Nephron progenitor cell (in vitro differentiated cells): ENCODE data around the gene PRICKLE1.

ENCODE experiments used
- DNase-seq: peaks from one replicate; pipeline ENCODE4 v3.0.0; 2021
- H3K27ac Mint-ChIP-seq: 2 replicates; pipeline ENCODE4 v1.8.0; 2021; ENCODE audit warnings: mild to moderate bottlenecking, moderate library complexity, mixed read lengths
- H3K27me3 Mint-ChIP-seq: 2 replicates; pipeline ENCODE4 v1.8.0; 2021; ENCODE audit warnings: mild to moderate bottlenecking, low read depth, mixed read lengths; ENCODE audit not compliant: poor library complexity
- H3K36me3 Mint-ChIP-seq: 2 replicates; pipeline ENCODE4 v1.8.0; 2021; ENCODE audit warnings: low read depth, mixed read lengths
- H3K4me1 Mint-ChIP-seq: 2 replicates; pipeline ENCODE4 v1.8.0; 2021; ENCODE audit warnings: mixed read lengths
- H3K4me3 Mint-ChIP-seq: 2 replicates; pipeline ENCODE4 v1.8.0; 2021; ENCODE audit warnings: mild to moderate bottlenecking, moderate library complexity, mixed read lengths
- H3K9me3 Mint-ChIP-seq: 2 replicates; pipeline ENCODE4 v1.8.0; 2021; ENCODE audit warnings: mild to moderate bottlenecking, moderate library complexity, mixed read lengths
- TF ChIP-seq, protein P1 (sequence below): fragments of 200-600 bp; sonication (generic); IDR thresholded peaks from 2 replicates; pipeline ENCODE4 v1.5.0; 2021; ENCODE audit warnings: antibody characterized with exemption

The PRICKLE1 gene

DNA sequence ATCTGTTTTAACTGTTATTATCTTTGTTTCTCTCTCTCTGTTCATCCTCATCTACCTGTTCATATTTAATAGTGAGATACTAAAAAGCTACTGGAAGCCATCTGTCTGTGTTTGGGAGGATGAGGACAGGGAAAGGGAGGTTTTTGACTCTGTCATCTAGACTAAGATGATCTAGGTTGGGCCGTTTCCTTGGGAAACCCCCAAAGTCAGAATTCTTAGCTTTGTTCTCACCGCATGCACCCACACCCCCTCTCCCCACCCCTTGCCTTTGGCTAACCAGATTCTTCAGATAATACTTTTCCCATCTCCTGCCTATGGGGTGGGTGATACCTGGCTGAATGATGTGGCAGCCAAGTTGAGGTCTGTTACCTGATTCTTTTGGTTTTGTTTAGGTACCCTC is 73.0 kb downstream of the PRICKLE1 start:
- H3K9me3 Mint-ChIP-seq, result peaks cover 17% of the 10 kb centered on the region

DNA sequence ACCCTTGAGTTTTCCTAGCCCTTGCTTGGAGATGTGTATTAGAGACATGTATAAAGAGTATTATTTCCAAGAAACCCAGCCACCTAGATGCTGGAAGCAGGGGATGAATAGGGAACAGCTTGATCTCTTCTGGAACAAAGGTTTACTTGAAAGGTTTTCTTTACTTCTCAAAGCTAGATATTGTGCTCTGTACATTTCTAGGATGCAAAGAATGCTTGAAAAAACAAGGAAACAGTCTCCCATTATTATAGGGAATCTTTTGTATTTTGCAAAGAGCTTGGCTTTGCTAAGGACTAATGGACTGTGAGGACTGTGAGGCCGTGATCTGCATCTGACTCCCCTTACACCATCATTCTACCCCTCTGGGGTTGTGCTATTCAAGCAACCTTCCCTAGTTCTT is 77.9 kb downstream of the PRICKLE1 start:
- Mint-ChIP-seq H3K9me3 (peaks cover 8% of the 10 kb centered on the region), H3K4me3 (no peak overlapping the region), H3K27me3 (no peaks in the 10 kb centered on the region), H3K36me3 (peaks cover 27% of the 10 kb centered on the region), H3K27ac (no peak overlapping the region), H3K4me1 (peaks cover 10% of the 10 kb centered on the region)
- TF ChIP-seq, protein P1, sequence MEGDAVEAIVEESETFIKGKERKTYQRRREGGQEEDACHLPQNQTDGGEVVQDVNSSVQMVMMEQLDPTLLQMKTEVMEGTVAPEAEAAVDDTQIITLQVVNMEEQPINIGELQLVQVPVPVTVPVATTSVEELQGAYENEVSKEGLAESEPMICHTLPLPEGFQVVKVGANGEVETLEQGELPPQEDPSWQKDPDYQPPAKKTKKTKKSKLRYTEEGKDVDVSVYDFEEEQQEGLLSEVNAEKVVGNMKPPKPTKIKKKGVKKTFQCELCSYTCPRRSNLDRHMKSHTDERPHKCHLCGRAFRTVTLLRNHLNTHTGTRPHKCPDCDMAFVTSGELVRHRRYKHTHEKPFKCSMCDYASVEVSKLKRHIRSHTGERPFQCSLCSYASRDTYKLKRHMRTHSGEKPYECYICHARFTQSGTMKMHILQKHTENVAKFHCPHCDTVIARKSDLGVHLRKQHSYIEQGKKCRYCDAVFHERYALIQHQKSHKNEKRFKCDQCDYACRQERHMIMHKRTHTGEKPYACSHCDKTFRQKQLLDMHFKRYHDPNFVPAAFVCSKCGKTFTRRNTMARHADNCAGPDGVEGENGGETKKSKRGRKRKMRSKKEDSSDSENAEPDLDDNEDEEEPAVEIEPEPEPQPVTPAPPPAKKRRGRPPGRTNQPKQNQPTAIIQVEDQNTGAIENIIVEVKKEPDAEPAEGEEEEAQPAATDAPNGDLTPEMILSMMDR, result no peak
- DNase-seq, result no peak

More for the DNA sequence above, 73.0 kb downstream of the PRICKLE1 start:
- no peak overlapping the region for H3K4me3 Mint-ChIP-seq
- H3K27me3 Mint-ChIP-seq, result no peaks in the 10 kb centered on the region
- TF ChIP-seq, protein P1, result no peak
- no peaks in the 10 kb centered on the region for H3K4me1 Mint-ChIP-seq
- H3K36me3 Mint-ChIP-seq, result peaks cover 43% of the 10 kb centered on the region
- no peak overlapping the region for H3K27ac Mint-ChIP-seq
- no peak for DNase-seq

DNA sequence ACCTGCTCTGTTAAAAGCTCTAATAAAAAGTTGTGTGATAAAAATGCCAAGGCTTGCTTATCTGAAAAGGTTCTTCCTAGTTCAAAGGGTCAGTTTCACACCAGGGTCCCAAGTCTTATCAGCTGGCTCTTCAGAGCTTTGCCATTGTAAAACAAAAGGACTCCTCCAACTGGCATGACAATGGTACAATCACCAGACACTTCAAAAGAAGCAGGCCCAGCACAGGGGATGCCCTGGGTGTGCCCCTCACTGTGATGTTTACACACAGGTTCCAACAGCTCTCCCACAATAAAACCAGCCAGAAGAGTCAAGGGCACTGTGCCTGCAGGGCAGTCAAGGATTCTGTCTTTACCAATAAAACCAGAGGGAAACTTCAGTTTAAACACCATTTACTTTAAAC is 78.7 kb downstream of the PRICKLE1 start:
- Mint-ChIP-seq H3K4me3 (no peak overlapping the region), H3K36me3 (peaks cover 19% of the 10 kb centered on the region), H3K9me3 (no peaks in the 10 kb centered on the region), H3K27ac (peak overlapping the region; percentile 39), H3K4me1 (peaks cover 11% of the 10 kb centered on the region), H3K27me3 (no peaks in the 10 kb centered on the region)
- TF ChIP-seq, protein P1, result no peak
- DNase-seq, result no peak

DNA sequence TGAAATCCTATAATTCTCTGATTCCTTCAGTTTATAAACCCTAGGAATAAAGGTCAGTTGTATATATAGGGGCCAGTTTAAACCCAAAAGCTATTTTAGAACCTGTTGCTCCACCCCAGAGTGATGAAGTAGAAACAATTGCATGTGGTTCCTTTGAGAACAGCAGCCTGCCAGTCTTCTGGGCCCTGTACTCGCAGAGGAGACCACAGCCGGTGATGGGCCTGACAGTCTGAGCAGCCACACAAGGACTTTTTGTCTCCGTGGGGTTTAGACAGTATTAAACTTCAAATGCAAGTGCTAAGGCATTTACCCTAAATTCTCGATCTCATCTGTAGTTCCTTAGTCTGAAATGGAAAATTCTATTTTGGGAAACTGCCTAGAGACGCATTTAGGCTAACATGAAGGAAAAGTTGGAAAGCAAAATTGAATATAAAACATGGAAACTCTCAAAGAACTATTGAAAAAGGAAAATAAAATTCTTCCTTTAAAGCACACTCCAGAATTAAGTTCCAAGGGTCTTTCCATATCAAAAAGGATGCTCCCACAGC is 80.6 kb downstream of the PRICKLE1 start:
- H3K4me1 Mint-ChIP-seq, result peaks cover 20% of the 10 kb centered on the region
- no peaks in the 10 kb centered on the region for H3K9me3 Mint-ChIP-seq
- H3K4me3 Mint-ChIP-seq, result no peak overlapping the region
- TF ChIP-seq, protein P1, result no peak
- no peaks in the 10 kb centered on the region for H3K27me3 Mint-ChIP-seq
- H3K27ac Mint-ChIP-seq, result no peak overlapping the region
- no peak for DNase-seq
- peaks cover 14% of the 10 kb centered on the region for H3K36me3 Mint-ChIP-seq

DNA sequence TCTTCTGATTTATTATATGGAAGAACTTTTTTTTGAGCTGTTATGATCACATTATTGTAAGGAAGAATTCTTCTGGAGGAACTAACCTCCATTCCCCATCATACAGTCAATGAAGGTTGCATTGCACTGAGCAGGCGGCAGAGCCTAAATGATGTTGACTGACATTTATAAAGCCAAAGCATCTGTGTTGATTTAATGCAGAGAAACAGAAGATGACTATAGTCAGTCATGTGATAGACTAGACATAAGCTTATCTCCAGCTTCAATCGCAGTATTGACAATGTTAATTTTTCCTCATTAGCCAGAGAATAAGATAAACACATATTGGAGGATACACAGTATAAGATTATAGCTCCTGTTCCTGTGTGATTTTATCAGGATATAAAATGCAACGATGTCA is 82.0 kb downstream of the PRICKLE1 start:
- Mint-ChIP-seq H3K36me3 (peaks cover 7% of the 10 kb centered on the region), H3K4me1 (peaks cover 34% of the 10 kb centered on the region), H3K4me3 (no peak overlapping the region), H3K9me3 (no peaks in the 10 kb centered on the region), H3K27me3 (no peaks in the 10 kb centered on the region), H3K27ac (peak overlapping the region; percentile 79)
- DNase-seq, result no peak
- TF ChIP-seq, protein P1, result no peak

DNA sequence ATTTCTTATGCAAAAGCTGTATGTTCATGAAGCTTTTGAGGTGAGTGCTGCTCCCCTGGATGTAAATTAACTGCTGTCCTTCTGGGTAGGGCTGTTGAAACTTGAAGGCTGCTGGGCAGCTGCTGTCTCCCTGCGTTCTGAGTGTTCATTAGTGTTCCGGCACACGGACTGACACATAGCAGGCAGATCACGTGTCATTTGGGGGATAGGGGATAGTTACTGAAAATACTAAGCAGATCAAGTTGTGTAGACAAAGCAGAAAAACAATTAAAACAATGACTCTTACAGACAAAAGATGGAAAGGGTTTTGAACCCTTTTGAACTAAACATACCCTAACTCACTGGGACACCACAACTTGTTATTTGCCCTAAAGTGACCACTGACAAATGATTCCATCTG is 82.5 kb downstream of the PRICKLE1 start:
- peaks cover 7% of the 10 kb centered on the region for H3K36me3 Mint-ChIP-seq
- no peaks in the 10 kb centered on the region for H3K27me3 Mint-ChIP-seq
- no peak overlapping the region for H3K4me3 Mint-ChIP-seq
- H3K27ac Mint-ChIP-seq, result peak overlapping the region; percentile 87
- DNase-seq, result no peak
- H3K9me3 Mint-ChIP-seq, result no peaks in the 10 kb centered on the region
- H3K4me1 Mint-ChIP-seq, result peaks cover 34% of the 10 kb centered on the region
- TF ChIP-seq, protein P1, result no peak
